ENCODE measurements around the gene SLC10A6. TPM values are rescaled to one million over a fixed set of nuclear protein-coding genes. Genes with fewer than 3 reads are reported as not detected.

SLC10A6 gene
- total RNA-seq, 1 donor from 2014 or later, result 5.2 TPM

DNA sequence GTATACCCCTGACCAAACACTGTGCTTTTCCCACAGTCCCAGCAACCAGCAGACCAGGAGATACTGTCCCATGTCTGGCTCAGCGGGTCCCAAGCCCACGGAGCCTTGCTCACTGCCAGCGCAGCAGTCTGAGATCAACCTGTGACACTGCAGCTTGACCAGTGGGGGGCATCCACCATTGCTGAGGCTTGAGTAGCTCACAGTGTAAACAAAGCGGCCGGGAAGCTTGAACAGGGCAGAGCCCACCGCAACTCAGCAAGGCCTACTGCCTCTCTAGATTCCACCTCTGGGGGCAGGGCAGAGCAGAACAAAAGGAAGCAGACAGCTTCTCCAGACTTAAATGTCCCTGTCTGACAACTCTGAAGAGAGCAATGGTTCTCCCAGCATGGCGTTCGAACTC is 58.1 kb downstream of the SLC10A6 start:
- DNase-seq (ENCODE audit: low spot score), result no peak

GRCh38 chr4:86788826-86789225 is 60.4 kb downstream of the SLC10A6 start:
- no peak for DNase-seq (ENCODE audit: low spot score)

DNA sequence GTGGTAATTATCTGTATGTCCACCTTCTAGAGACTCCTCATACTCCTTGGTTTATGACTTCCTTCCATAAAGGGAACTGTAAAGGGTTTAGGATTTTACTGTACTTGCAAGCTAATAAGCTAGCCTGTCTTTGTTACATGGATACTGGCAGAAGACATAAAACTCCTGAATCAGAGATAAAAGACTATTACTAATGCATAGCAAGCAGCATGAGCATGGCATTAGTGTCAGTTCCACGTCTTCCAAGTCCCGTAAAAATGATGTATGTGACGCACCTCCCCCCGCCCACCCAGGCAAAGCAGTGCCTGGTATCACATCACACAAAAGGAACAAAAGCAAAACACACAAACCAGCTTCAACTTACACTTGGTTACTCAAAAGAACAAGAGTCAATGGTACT is 71.0 kb downstream of the SLC10A6 start:
- DNase-seq (ENCODE audit: low spot score), result no peak

DNA sequence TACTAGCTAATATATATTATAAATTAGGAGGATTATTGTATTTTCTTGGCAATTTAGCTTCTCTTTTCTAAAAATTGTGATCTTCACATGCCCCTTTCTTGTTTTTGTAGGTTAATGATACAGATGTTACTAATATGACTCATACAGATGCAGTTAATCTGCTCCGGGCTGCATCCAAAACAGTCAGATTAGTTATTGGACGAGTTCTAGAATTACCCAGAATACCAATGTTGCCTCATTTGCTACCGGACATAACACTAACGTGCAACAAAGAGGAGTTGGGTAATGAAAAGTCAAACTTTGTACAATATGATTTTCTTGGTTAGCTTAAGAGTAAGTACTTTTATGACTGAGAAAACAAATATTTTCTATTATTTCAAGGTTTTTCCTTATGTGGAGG is 74.1 kb downstream of the SLC10A6 start:
- DNase-seq (ENCODE audit: low spot score), result no peak

Other genes with a start within 250 kb of the SLC10A6 start
- 1.2 TPM for gene C4orf36, start 43.0 kb upstream of the SLC10A6 start, total RNA-seq
- gene AFF1, start 85.6 kb upstream of the SLC10A6 start, total RNA-seq, result 122 TPM

All from mesenteric fat pad (tissue), 1 donor.